ENCODE results near the gene TMEM37. TPM values are rescaled to one million over a fixed set of nuclear protein-coding genes. Genes with fewer than 3 reads are reported as not detected.

Gene TMEM37
- total and polyA plus RNA-seq, 2 of the 13 experiments (the other 11 are each of a cell fraction or from before 2014, with no cell fraction given): 37.7 to 115 TPM

- TF ChIP-seq ZNF414 (CRISPR knock-in tag; IDR thresholded peaks at IDR 0.05) (peak; percentile 65; the same call in 1 of the 2 replicates), ZNF761 (CRISPR knock-in tag; conservative IDR thresholded peaks at IDR 0.05) (no peak; the same call in 1 of the 2 replicates), ARID4A (CRISPR knock-in tag; IDR thresholded peaks at IDR 0.05; ENCODE audit: borderline replicate concordance) (peak; percentile 29; the same call in 1 of the 2 replicates), HES4 (CRISPR knock-in tag; IDR thresholded peaks at IDR 0.05; ENCODE audit: borderline replicate concordance) (no peak), ZNF549 (CRISPR knock-in tag; IDR thresholded peaks at IDR 0.05) (no peak), GPBP1L1 (CRISPR knock-in tag; IDR thresholded peaks at IDR 0.05) (no peak), SMC3 (IDR thresholded peaks at IDR 0.05; ENCODE audit: low read length) (no peak; the same call in 1 of the 2 replicates), MAFK (conservative IDR thresholded peaks at IDR 0.05 in 1 of 2, IDR thresholded peaks at IDR 0.05 in 1 of 2; ENCODE audit: low read length in 2 of 2) (no peak), POGZ (CRISPR knock-in tag; IDR thresholded peaks at IDR 0.05) (0 out of 2 replicates have a peak, but pooled peaks have one; percentile 30), ATF5 (CRISPR knock-in tag; IDR thresholded peaks at IDR 0.05; ENCODE audit: low read depth) (0 out of 2 replicates have a peak, but pooled peaks have one; percentile 6), ZBTB25 (CRISPR knock-in tag; IDR thresholded peaks at IDR 0.05) (peak; percentile 25; the same call in 1 of the 2 replicates), SIX4 (CRISPR knock-in tag; IDR thresholded peaks at IDR 0.05) (peak; percentile 57; the same call in 1 of the 2 replicates), SOX6 (IDR thresholded peaks at IDR 0.05) (no peak), SOX6 (CRISPR knock-in tag; IDR thresholded peaks at IDR 0.05) (peak; percentile 85), ZC3H13 (CRISPR knock-in tag; IDR thresholded peaks at IDR 0.05) (no peak; the same call in 1 of the 2 replicates), TERF1 (CRISPR knock-in tag; IDR thresholded peaks at IDR 0.05) (no peak), CHD4 (IDR thresholded peaks at IDR 0.05; ENCODE audit: borderline replicate concordance, low read length) (no peak), ZNF44 (CRISPR knock-in tag; IDR thresholded peaks at IDR 0.05) (no peak), HNRNPL (IDR thresholded peaks at IDR 0.05; ENCODE audit: low read depth, low read length) (no peak), ARHGAP35 (CRISPR knock-in tag; IDR thresholded peaks at IDR 0.05; ENCODE audit: borderline replicate concordance) (no peak)
Observed at GRCh38 chr2:119426801-119427395, 4.8 kb upstream of the TMEM37 start (continued).

Measured in HepG2 (cell line).